Measurements from ENCODE around the gene RENBP. TPM values are rescaled to one million over a fixed set of nuclear protein-coding genes. Genes with fewer than 3 reads are reported as not detected.
A peak's percentile ranks its signal among the peaks of the same experiment; 100 is the strongest.

The RENBP gene
- polyA plus RNA-seq, 12 donors, result 1.4 to 26.0 (median 2.3) TPM; not detected in 1

GRCh38 chrX:153900831-153901752 lies 43.4 kb downstream of the RENBP start:
- peak; percentile 51 for DNase-seq

- no peak for DNase-seq
Observed at GRCh38 chrX:153897899-153898298, 46.5 kb downstream of the RENBP start.

DNA sequence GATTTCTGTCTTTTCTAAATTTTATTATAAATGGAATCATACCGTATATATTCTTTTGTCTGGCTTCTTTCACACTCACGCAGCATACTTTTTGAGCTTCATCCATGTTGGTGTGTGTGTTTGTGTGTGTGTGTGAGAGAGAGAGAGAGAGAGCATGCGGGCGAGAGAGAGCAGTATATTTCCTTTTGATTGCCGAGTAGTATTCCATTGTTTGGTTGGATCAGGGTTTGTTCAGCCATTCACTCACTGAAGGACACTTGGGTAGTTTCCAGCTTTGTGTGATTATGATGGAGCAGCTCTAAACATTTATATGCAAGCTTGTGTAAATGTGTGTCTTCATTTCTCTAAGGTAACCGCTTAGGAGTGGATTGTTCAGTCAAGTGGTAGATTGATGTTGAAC lies 55.3 kb downstream of the RENBP start:
- DNase-seq, result no peak

DNA sequence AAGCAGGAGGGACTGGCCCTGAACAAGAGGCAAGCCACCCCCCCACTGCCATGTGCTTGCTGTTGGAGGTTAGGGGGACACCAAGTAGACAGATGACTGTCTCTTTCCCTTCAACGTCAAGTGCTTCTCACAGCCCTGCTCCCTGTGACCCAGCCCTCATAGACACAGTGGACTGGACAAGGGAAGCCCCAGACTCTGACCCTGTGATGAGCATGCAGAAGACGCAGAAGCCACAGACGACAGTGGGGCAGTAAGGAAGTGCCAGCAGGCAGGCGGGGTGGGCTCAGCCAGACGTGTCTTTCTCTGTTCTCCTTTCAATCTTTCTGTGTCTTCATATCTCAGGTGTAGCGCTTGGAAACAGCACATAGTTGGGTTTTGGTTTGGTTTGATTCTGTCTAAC lies 56.1 kb downstream of the RENBP start:
- no peak for DNase-seq

DNA sequence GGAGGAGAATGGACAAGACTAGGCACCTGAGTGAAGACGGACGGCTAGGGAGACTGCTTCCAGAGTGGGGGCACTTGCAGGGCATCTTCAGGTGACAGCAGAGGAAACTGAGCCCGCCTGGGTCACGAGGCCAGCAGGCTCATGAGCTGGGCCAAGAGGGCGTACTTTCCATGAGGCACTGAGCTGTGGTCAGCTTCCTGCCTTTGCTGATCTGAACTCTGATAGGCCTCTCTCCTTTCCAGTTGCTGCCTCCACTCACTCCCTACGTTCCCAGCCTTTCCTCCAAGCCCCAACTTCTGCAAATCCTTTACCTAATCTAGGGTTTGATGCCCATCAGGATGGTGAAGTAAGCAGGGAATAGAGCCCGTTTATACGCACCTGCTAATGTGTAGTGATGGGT lies 57.1 kb downstream of the RENBP start:
- no peak for DNase-seq

GRCh38 chrX:153886915-153887314 lies 57.5 kb downstream of the RENBP start:
- no peak for DNase-seq

- DNase-seq, result no peak
Observed at GRCh38 chrX:153885968-153886903, 58.2 kb downstream of the RENBP start, which contains the start of gene L1CAM. L1CAM (minus strand) TSS chrX:153886173; CDS start chrX:153875836, 10,337 bp downstream.

Other genes with a start within 250 kb of the RENBP start
- 10 to 100 TPM in 11 of 12 donors, not detected in 1; 66.3 to 89.7 (median 73.6) TPM for gene BCAP31, start 220.3 kb downstream of the RENBP start, polyA plus RNA-seq (ENCODE audit: insufficient read length in 12 of 12)
- gene ABCD1, start 219.8 kb downstream of the RENBP start, polyA plus RNA-seq (ENCODE audit: insufficient read length in 12 of 12), result 10 to 100 TPM in 2 of 12 donors, 1 to 10 TPM in 9, not detected in 1; 5.7 to 14.0 (median 8.6) TPM
- gene PLXNB3, start 180.4 kb downstream of the RENBP start, polyA plus RNA-seq (ENCODE audit: insufficient read length in 12 of 12), result 10 to 100 TPM in 2 of 12 donors, 1 to 10 TPM in 9, not detected in 1; 2.0 to 10.9 (median 3.1) TPM
- gene SRPK3, start 163.6 kb downstream of the RENBP start, polyA plus RNA-seq (ENCODE audit: insufficient read length in 12 of 12), result 100 to 1,000 TPM in 11 of 12 donors, not detected in 1; 109 to 276 (median 201) TPM
- 10 to 100 TPM in 11 of 12 donors, not detected in 1; 37.1 to 73.0 (median 39.8) TPM for gene IDH3G, start 150.3 kb downstream of the RENBP start, polyA plus RNA-seq (ENCODE audit: insufficient read length in 12 of 12)
- gene SSR4, start 150.0 kb downstream of the RENBP start, polyA plus RNA-seq (ENCODE audit: insufficient read length in 12 of 12), result 100 to 1,000 TPM in 9 of 12 donors, 10 to 100 TPM in 2, not detected in 1; 94.6 to 175 (median 108) TPM
- gene PDZD4, start 114.1 kb downstream of the RENBP start, polyA plus RNA-seq (ENCODE audit: insufficient read length in 12 of 12), result 1 to 10 TPM in 11 of 12 donors, not detected in 1; 2.7 to 9.6 (median 2.8) TPM
- 10 to 100 TPM in 2 of 12 donors, 1 to 10 TPM in 9, not detected in 1; 1.7 to 11.7 (median 2.8) TPM for gene L1CAM, start 58.5 kb downstream of the RENBP start, polyA plus RNA-seq (ENCODE audit: insufficient read length in 12 of 12)
- gene AVPR2, start 40.0 kb downstream of the RENBP start, polyA plus RNA-seq (ENCODE audit: insufficient read length in 12 of 12), result 1 to 10 TPM in 1 of 12 donors, under 1 TPM in 9, not detected in 2; 0.33 to 1.3 (median 0.63) TPM
- gene ARHGAP4, start 18.4 kb downstream of the RENBP start, polyA plus RNA-seq (ENCODE audit: insufficient read length in 12 of 12), result 10 to 100 TPM in 11 of 12 donors, not detected in 1; 13.9 to 84.8 (median 18.2) TPM
- gene NAA10, start 9.6 kb downstream of the RENBP start, polyA plus RNA-seq (ENCODE audit: insufficient read length in 12 of 12), result 10 to 100 TPM in 11 of 12 donors, not detected in 1; 42.6 to 72.0 (median 57.7) TPM
- 100 to 1,000 TPM in 1 of 12 donors, 10 to 100 TPM in 11; 24.3 to 129 (median 31.2) TPM for gene HCFC1, start 27.2 kb upstream of the RENBP start, polyA plus RNA-seq (ENCODE audit: insufficient read length in 12 of 12)
- 1 to 10 TPM in 10 of 12 donors, not detected in 2; 2.7 to 7.0 (median 4.8) TPM for gene TMEM187, start 28.1 kb upstream of the RENBP start, polyA plus RNA-seq (ENCODE audit: insufficient read length in 12 of 12)
- 10 to 100 TPM in 11 of 12 donors, not detected in 1; 27.7 to 48.5 (median 39.2) TPM for gene IRAK1, start 75.3 kb upstream of the RENBP start, polyA plus RNA-seq (ENCODE audit: insufficient read length in 12 of 12)
- gene MECP2, start 153.1 kb upstream of the RENBP start, polyA plus RNA-seq (ENCODE audit: insufficient read length in 12 of 12), result 10 to 100 TPM in 11 of 12 donors, not detected in 1; 16.5 to 30.0 (median 19.2) TPM
- not detected for gene OPN1LW, start 199.6 kb upstream of the RENBP start, polyA plus RNA-seq (ENCODE audit: insufficient read length in 12 of 12)
- not detected for gene OPN1MW, start 238.0 kb upstream of the RENBP start, polyA plus RNA-seq (ENCODE audit: insufficient read length in 12 of 12)

All from muscle of arm (tissue), 12 donors.